Spleen (tissue), 11 donors: ENCODE data around the gene FCN3. TPM values are rescaled to one million over a fixed set of nuclear protein-coding genes. Genes with fewer than 3 reads are reported as not detected.
A peak's percentile ranks its signal among the peaks of the same experiment; 100 is the strongest.

Source experiments
- DNase-seq: peaks from one replicate; pipeline ENCODE4 v3.0.0-alpha.2; 2020
- H3K27ac ChIP-seq, 8 donors: fragments of 200-600 bp; sonication (generic) in 7 of 8; 1 replicate in 4 of 8; 2 replicates in 4 of 8; pipeline versions ENCODE4 v1.5.0 to v1.8.0; 2016 to 2021; ENCODE audit warnings: inconsistent platforms in 4 of 8, mild to moderate bottlenecking in 4 of 8, moderate library complexity in 1 of 8
- H3K27me3 ChIP-seq, 7 donors: fragments of 200-600 bp; sonication (generic) in 6 of 7; replicated peaks in 1 of 7; 1 replicate in 4 of 7; 2 replicates in 3 of 7; pipeline versions ENCODE4 v1.5.0 to v1.8.0; 2016 to 2021; ENCODE audit warnings: inconsistent platforms in 3 of 7, mild to moderate bottlenecking in 1 of 7
- H3K36me3 ChIP-seq, 6 donors: fragments of 200-600 bp; sonication (generic) in 5 of 6; 1 replicate in 4 of 6; 2 replicates in 2 of 6; pipeline versions ENCODE4 v1.5.0 to v1.8.0; 2016 to 2021; ENCODE audit warnings: inconsistent platforms in 2 of 6
- H3K4me1 ChIP-seq, 6 donors: fragments of 200-600 bp; sonication (generic) in 5 of 6; 1 replicate in 3 of 6; 2 replicates in 3 of 6; pipeline versions ENCODE4 v1.5.0 to v1.8.0; 2016 to 2021; ENCODE audit warnings: inconsistent platforms in 3 of 6
- H3K4me3 ChIP-seq, 8 donors: fragments of 200-600 bp; sonication (generic) in 7 of 8; 1 replicate in 4 of 8; 2 replicates in 4 of 8; pipeline versions ENCODE4 v1.5.0 to v1.8.0; 2016 to 2021; ENCODE audit warnings: inconsistent platforms in 4 of 8, mild to moderate bottlenecking in 4 of 8, moderate library complexity in 2 of 8
- H3K9me3 ChIP-seq, 8 donors: fragments of 200-600 bp; sonication (generic) in 7 of 8; 1 replicate in 4 of 8; 2 replicates in 4 of 8; pipeline versions ENCODE4 v1.5.0 to v1.8.0; 2016 to 2021; ENCODE audit warnings: inconsistent platforms in 4 of 8
- CTCF ChIP-seq, 11 experiments: fragments of 200-600 bp in 7 of 11; fragments of 450-650 bp in 4 of 11; sonication (generic) in 4 of 11; IDR thresholded peaks in 8 of 11; conservative IDR thresholded peaks in 3 of 11; 1 replicate in 7 of 11; 2 replicates in 4 of 11; pipeline versions ENCODE4 v1.4.0 to v1.8.0; 2016 to 2021; ENCODE audit warnings: antibody characterized with exemption in 11 of 11, inconsistent platforms in 4 of 11, mild to moderate bottlenecking in 1 of 11
- POLR2A ChIP-seq, 3 donors: fragments of 450-650 bp; IDR thresholded peaks; one replicate each; pipeline ENCODE4 v1.5.1; 2017; ENCODE audit warnings: antibody characterized with exemption in 3 of 3, mild to moderate bottlenecking in 1 of 3
- POLR2AphosphoS5 ChIP-seq, 3 donors: sonication (generic); formaldehyde crosslinking; IDR thresholded peaks; one replicate each; pipeline ENCODE4 v1.5.1; 2017; ENCODE audit warnings: antibody characterized with exemption in 3 of 3
- WGBS, 5 donors: extraction: QIAGEN DNeasy Blood & Tissue Kit in 3 of 5; methylation state at CpG; one replicate each; pipeline versions ENCODE4 v1.1.5 to v1.1.7; 2013 to 2018; 5-methylcytosine and 5-hydroxymethylcytosine counted together
- intact Hi-C: fragments of 100-400 bp; cut with DNase I; formaldehyde crosslinking; loops from one replicate; pipeline ENCODE4 v1.15.0; 2023; ENCODE audit warnings: low total_unique reads
- polyA plus RNA-seq, 3 donors: library from polyadenylated mRNA; stranded (reverse); fragments of 200-250 nt; gene quantifications; one replicate each; pipeline ENCODE4 v1.2.1, GENCODE V29; 2013
- total RNA-seq, 7 donors: library from RNA; depleted of rRNA in 3 of 7; stranded (reverse); fragments of >200 nt in 3 of 7; fragmentation: NEBNext Ultra II Directional in 4 of 7; extraction: Animal tissue kit (Norgen Biotek cat#: 25700) in 4 of 7; gene quantifications; one replicate each; pipeline versions ENCODE4 v1.1.0 to v1.2.1, GENCODE V29; 2016 to 2021
- donor health status: healthy with polysubstance abuse.
- donor health status: DM: no; HTN: no; CAD: no; lungs with moderate emphysema.
- donor health status: DM: no; HTN: no; CAD: no.
- donor health status: Bipolar disorder and iron deficiency.
- donor health status: healthy.
- donor health status: DM: no; HTN: no; CAD: no.
- donor health status: DM: yes; HTN: yes; CAD: no.

Gene FCN3
- total and polyA plus RNA-seq, 10 donors = 3.7 to 21.7 (median 9.2) TPM

GRCh38 chr1:27395441-27396195, 21.0 kb upstream of the FCN3 start:
- intact Hi-C loops = no loop called here

GRCh38 chr1:27394925-27395324, 20.3 kb upstream of the FCN3 start:
- WGBS, 5 donors = 58 to 92% (median 83%) methylated on average over 1 of the region's 1 CpG
- no peak for TF ChIP-seq POLR2AphosphoS5 (IDR thresholded peaks at IDR 0.05)
- no peak for TF ChIP-seq POLR2A (IDR thresholded peaks at IDR 0.05)
- no peak for TF ChIP-seq CTCF (IDR thresholded peaks at IDR 0.05 in 8 of 11, conservative IDR thresholded peaks at IDR 0.05 in 3 of 11)
- Histone ChIP-seq H3K27ac (no peak overlapping the region), H3K27me3 (peaks cover 0 to 13% (median 0%) of the 10 kb centered on the region in 7 donors), H3K36me3 (no peaks in the 10 kb centered on the region), H3K4me1 (peaks cover 17 to 72% (median 34%) of the 10 kb centered on the region in 6 donors), H3K4me3 (no peak overlapping the region), H3K9me3 (no peaks in the 10 kb centered on the region)
- DNase-seq = no peak
- intact Hi-C loops = loop anchor here (5.0 kb wide), 1 partner anchor 38 kb away; no protein-coding TSS in a partner anchor

More at GRCh38 chr1:27395441-27396195, 21.0 kb upstream of the FCN3 start:
- Histone ChIP-seq H3K27ac (peak overlapping the region in 1 of 8 donors; percentile 27), H3K27me3 (peaks cover 0 to 13% (median 0%) of the 10 kb centered on the region in 7 donors), H3K9me3 (no peaks in the 10 kb centered on the region), H3K4me1 (peaks cover 17 to 79% (median 33%) of the 10 kb centered on the region in 6 donors), H3K36me3 (no peaks in the 10 kb centered on the region), H3K4me3 (no peak overlapping the region)
- peak; percentile 92 for DNase-seq
- TF ChIP-seq POLR2AphosphoS5 (IDR thresholded peaks at IDR 0.05) = peak; percentile 51 to 77 (median 53)
- peak; percentile 88 to 98 (median 96) for TF ChIP-seq CTCF (IDR thresholded peaks at IDR 0.05 in 8 of 11, conservative IDR thresholded peaks at IDR 0.05 in 3 of 11)
- TF ChIP-seq POLR2A (IDR thresholded peaks at IDR 0.05) = no peak
- 7 to 12% (median 7%) methylated on average over 10 of the region's 10 CpGs for WGBS, 5 donors

- no peak overlapping the region for H3K27ac ChIP-seq
- no peak overlapping the region for H3K4me3 ChIP-seq
- peaks cover 17 to 66% (median 35%) of the 10 kb centered on the region in 6 donors for H3K4me1 ChIP-seq
- WGBS, 5 donors = 94 to 96% (median 95%) methylated on average over 9 of the region's 9 CpGs
- no peaks in the 10 kb centered on the region for H3K9me3 ChIP-seq
- peaks cover 0 to 13% (median 0%) of the 10 kb centered on the region in 7 donors for H3K27me3 ChIP-seq
- no peaks in the 10 kb centered on the region for H3K36me3 ChIP-seq
- DNase-seq = no peak
- intact Hi-C loops = loop anchor here (5.0 kb wide), 1 partner anchor 37 kb away; no protein-coding TSS in a partner anchor
- TF ChIP-seq CTCF (IDR thresholded peaks at IDR 0.05 in 8 of 11, conservative IDR thresholded peaks at IDR 0.05 in 3 of 11) = no peak
- TF ChIP-seq POLR2AphosphoS5 (IDR thresholded peaks at IDR 0.05) = peak in 1 of 3 donors; percentile 59
Measured at GRCh38 chr1:27394282-27394658, 19.6 kb upstream of the FCN3 start.

- intact Hi-C loops = loop anchor here (2.0 to 5.0 kb wide), 2 partner anchors 36 to 93 kb away; no protein-coding TSS in a partner anchor
- DNase-seq = peak; percentile 74
- Histone ChIP-seq H3K27me3 (peaks cover 0 to 13% (median 0%) of the 10 kb centered on the region in 7 donors), H3K9me3 (no peaks in the 10 kb centered on the region), H3K27ac (no peak overlapping the region), H3K4me1 (peaks cover 17 to 63% (median 37%) of the 10 kb centered on the region in 6 donors), H3K36me3 (no peaks in the 10 kb centered on the region), H3K4me3 (no peak overlapping the region)
- WGBS, 5 donors = 91 to 96% (median 94%) methylated on average over 13 to 18 of the region's 18 CpGs
- no peak for TF ChIP-seq CTCF (IDR thresholded peaks at IDR 0.05 in 8 of 11, conservative IDR thresholded peaks at IDR 0.05 in 3 of 11)
- TF ChIP-seq POLR2A (IDR thresholded peaks at IDR 0.05) = no peak
- TF ChIP-seq POLR2AphosphoS5 (IDR thresholded peaks at IDR 0.05) = no peak
Measured at GRCh38 chr1:27393641-27394281, 19.1 kb upstream of the FCN3 start.
